Gastrocnemius medialis (tissue), 4 donors: ENCODE data around the gene TATDN2. TPM values are rescaled to one million over a fixed set of nuclear protein-coding genes. Genes with fewer than 3 reads are reported as not detected.

ENCODE experiments used
- ATAC-seq, 2 donors: fragments of 150-250 bp; one replicate each; pipeline ENCODE4 v1.9.1; 2016
- DNase-seq, 2 donors: peaks; one replicate each; pipeline ENCODE4 v3.0.0-alpha.2; 2019
- H3K27ac ChIP-seq, 4 donors: fragments of 200-600 bp; sonication (generic); 1 replicate in 1 of 4; 2 replicates in 3 of 4; pipeline ENCODE4 v1.5.1; 2016 to 2018; ENCODE audit warnings: mild to moderate bottlenecking in 2 of 4, moderate library complexity in 1 of 4
- H3K27me3 ChIP-seq, 3 donors: fragments of 200-600 bp; sonication (generic) in 2 of 3; 1 replicate in 1 of 3; 2 replicates in 2 of 3; pipeline versions ENCODE4 v1.5.1 to v1.6.0; 2016 to 2019; ENCODE audit warnings: mild to moderate bottlenecking in 1 of 3, moderate library complexity in 1 of 3
- H3K36me3 ChIP-seq, 2 donors: fragments of 200-600 bp; sonication (generic) in 1 of 2; one replicate each; pipeline ENCODE4 v1.5.1; 2017 to 2018
- H3K4me1 ChIP-seq, 2 donors: fragments of 200-600 bp; sonication (generic) in 1 of 2; one replicate each; pipeline ENCODE4 v1.5.1; 2016 to 2017; ENCODE audit warnings: mild to moderate bottlenecking in 2 of 2
- H3K4me3 ChIP-seq, 4 donors: fragments of 200-600 bp; sonication (generic) in 3 of 4; 1 replicate in 1 of 4; 2 replicates in 3 of 4; pipeline ENCODE4 v1.5.1; 2016 to 2019; ENCODE audit warnings: mild to moderate bottlenecking in 2 of 4
- H3K9me3 ChIP-seq, 3 donors: fragments of 200-600 bp; sonication (generic) in 2 of 3; 1 replicate in 1 of 3; 2 replicates in 2 of 3; pipeline ENCODE4 v1.5.1; 2016 to 2019
- POLR2A ChIP-seq, 2 donors: fragments of 450-650 bp; IDR thresholded peaks; one replicate each; pipeline ENCODE4 v1.6.1; 2017; ENCODE audit warnings: antibody characterized with exemption in 2 of 2, mild to moderate bottlenecking in 2 of 2, moderate library complexity in 2 of 2
- in situ Hi-C, 4 donors: fragments of 200-750 bp; cut with MboI; loops; one replicate each; pipeline versions ENCODE4 v1.15.0 to v1.8.0; 2017; ENCODE audit warnings: low sequenced_read_pairs in 4 of 4
- intact Hi-C: fragments of 100-400 bp; cut with DNase I; formaldehyde crosslinking; loops from one replicate; pipeline ENCODE4 v1.15.1; 2023; ENCODE audit warnings: low total_unique reads
- total RNA-seq, 4 donors: library from RNA; depleted of rRNA; stranded (reverse); fragments of >200 nt; gene quantifications; one replicate each; pipeline versions ENCODE4 v1.1.0 to v1.2.3, GENCODE V29; 2016
- TF ChIP-seq, protein P1 (sequence below), 5 experiments: fragments of 450-650 bp in 3 of 5; fragments of 200-600 bp in 2 of 5; sonication (generic) in 2 of 5; IDR thresholded peaks in 4 of 5; conservative IDR thresholded peaks in 1 of 5; 1 replicate in 4 of 5; 2 replicates in 1 of 5; pipeline ENCODE4 v1.5.1; 2016 to 2019; ENCODE audit warnings: antibody characterized with exemption in 5 of 5, mild to moderate bottlenecking in 3 of 5, moderate library complexity in 3 of 5

TATDN2 gene
- total RNA-seq, 4 donors from 2014 or later, result 10.9 to 11.5 (median 10.9) TPM

- DNase-seq (no peak), ATAC-seq (no peak)
- Histone ChIP-seq H3K36me3 (peaks cover 0 to 32% of the 10 kb centered on the region in 2 donors), H3K27me3 (no peaks in the 10 kb centered on the region), H3K4me3 (no peak overlapping the region), H3K9me3 (no peaks in the 10 kb centered on the region), H3K4me1 (peaks cover 11 to 14% of the 10 kb centered on the region in 2 donors), H3K27ac (no peak overlapping the region)
- no peak for TF ChIP-seq POLR2A (IDR thresholded peaks at IDR 0.05)
- TF ChIP-seq, protein P1, sequence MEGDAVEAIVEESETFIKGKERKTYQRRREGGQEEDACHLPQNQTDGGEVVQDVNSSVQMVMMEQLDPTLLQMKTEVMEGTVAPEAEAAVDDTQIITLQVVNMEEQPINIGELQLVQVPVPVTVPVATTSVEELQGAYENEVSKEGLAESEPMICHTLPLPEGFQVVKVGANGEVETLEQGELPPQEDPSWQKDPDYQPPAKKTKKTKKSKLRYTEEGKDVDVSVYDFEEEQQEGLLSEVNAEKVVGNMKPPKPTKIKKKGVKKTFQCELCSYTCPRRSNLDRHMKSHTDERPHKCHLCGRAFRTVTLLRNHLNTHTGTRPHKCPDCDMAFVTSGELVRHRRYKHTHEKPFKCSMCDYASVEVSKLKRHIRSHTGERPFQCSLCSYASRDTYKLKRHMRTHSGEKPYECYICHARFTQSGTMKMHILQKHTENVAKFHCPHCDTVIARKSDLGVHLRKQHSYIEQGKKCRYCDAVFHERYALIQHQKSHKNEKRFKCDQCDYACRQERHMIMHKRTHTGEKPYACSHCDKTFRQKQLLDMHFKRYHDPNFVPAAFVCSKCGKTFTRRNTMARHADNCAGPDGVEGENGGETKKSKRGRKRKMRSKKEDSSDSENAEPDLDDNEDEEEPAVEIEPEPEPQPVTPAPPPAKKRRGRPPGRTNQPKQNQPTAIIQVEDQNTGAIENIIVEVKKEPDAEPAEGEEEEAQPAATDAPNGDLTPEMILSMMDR (IDR thresholded peaks at IDR 0.05 in 4 of 5, conservative IDR thresholded peaks at IDR 0.05 in 1 of 5), result no peak
- in situ Hi-C loops, result no loop called here
- intact Hi-C loops, result no loop called here
Observed at GRCh38 chr3:10245081-10245712, 3.1 kb upstream of the TATDN2 start.

DNA sequence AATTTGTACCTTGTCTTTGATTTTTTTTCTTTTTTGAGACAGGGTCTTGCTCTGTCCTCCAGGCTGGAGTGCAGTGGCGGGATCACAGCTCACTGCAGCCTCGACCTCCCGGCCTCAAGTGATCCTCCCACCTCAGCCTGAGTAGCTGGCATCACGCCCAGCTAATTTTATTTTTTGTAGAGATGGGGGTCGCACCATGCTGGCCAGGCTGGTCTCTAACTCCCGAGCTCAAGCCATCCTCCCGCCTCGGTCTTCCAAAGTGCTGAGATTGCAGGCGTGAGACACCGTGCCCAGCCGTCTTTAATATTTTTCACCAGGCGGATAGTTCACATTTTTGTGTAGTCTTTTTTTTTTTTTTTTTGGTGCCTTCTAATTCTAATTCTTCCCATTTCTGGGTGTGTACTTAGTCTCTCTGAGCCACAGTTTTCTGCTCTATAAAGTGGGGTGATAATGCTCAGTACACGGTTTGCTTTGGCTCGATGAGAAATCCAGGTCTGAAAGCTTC lies 528 bp upstream of the TATDN2 start:
- DNase-seq (no peak), ATAC-seq (peak in 1 of 2 donors; percentile 3)
- in situ Hi-C loops (no loop called here), intact Hi-C loops (loop anchor here (1.0 to 2.0 kb wide), 3 partner anchors 59 to 132 kb away; partner anchors contain the start of genes BRK1 and SEC13)
- no peaks in the 10 kb centered on the region for H3K9me3 ChIP-seq
- H3K27me3 ChIP-seq, result no peaks in the 10 kb centered on the region
- H3K4me3 ChIP-seq, result peak overlapping the region; percentile 60 to 92 (median 81)
- H3K27ac ChIP-seq, result peak overlapping the region; percentile 77 to 96 (median 84)
- no peak for TF ChIP-seq POLR2A (IDR thresholded peaks at IDR 0.05)
- TF ChIP-seq, protein P1 (IDR thresholded peaks at IDR 0.05 in 4 of 5, conservative IDR thresholded peaks at IDR 0.05 in 1 of 5), result no peak
- H3K36me3 ChIP-seq, result peaks cover 0 to 33% of the 10 kb centered on the region in 2 donors
- H3K4me1 ChIP-seq, result peaks cover 24% of the 10 kb centered on the region in 2 donors

GRCh38 chr3:10248984-10249748 lies 907 bp downstream of the TATDN2 start:
- Histone ChIP-seq H3K27ac (peak overlapping the region; percentile 77 to 96 (median 84)), H3K4me1 (peaks cover 24% of the 10 kb centered on the region in 2 donors), H3K9me3 (no peaks in the 10 kb centered on the region), H3K4me3 (peak overlapping the region; percentile 60 to 92 (median 81)), H3K27me3 (no peaks in the 10 kb centered on the region), H3K36me3 (peaks cover 0 to 35% of the 10 kb centered on the region in 2 donors)
- ATAC-seq (peak in 1 of 2 donors; percentile 6), DNase-seq (no peak)
- intact Hi-C loops, result loop anchor here (1.0 to 2.0 kb wide), 3 partner anchors 60 to 134 kb away; partner anchors contain the start of genes BRK1 and SEC13
- TF ChIP-seq, protein P1 (IDR thresholded peaks at IDR 0.05 in 4 of 5, conservative IDR thresholded peaks at IDR 0.05 in 1 of 5), result no peak
- no peak for TF ChIP-seq POLR2A (IDR thresholded peaks at IDR 0.05)
- in situ Hi-C loops, result no loop called here

- in situ Hi-C loops (no loop called here), intact Hi-C loops (loop anchor here (2.0 kb wide), 1 partner anchor 61 kb away; no protein-coding TSS in a partner anchor)
- no peak for ATAC-seq
- no peak for DNase-seq
- Histone ChIP-seq H3K27ac (peak overlapping the region; percentile 77 to 96 (median 84)), H3K9me3 (no peaks in the 10 kb centered on the region), H3K36me3 (peaks cover 0 to 31% of the 10 kb centered on the region in 2 donors), H3K27me3 (no peaks in the 10 kb centered on the region), H3K4me1 (peaks cover 24% of the 10 kb centered on the region in 2 donors), H3K4me3 (peak overlapping the region; percentile 60 to 92 (median 81))
- TF ChIP-seq POLR2A (IDR thresholded peaks at IDR 0.05), result no peak
- TF ChIP-seq, protein P1 (IDR thresholded peaks at IDR 0.05 in 4 of 5, conservative IDR thresholded peaks at IDR 0.05 in 1 of 5), result no peak
Observed at GRCh38 chr3:10249833-10250232, 1.6 kb downstream of the TATDN2 start.
